ENCODE data around the gene DUOX2. TPM values are rescaled to one million over a fixed set of nuclear protein-coding genes. Genes with fewer than 3 reads are reported as not detected.
"Not testable (repeated sequence)": the region's sequence is repeated elsewhere in the genome, so short reads cannot be mapped to it uniquely, and the experiment has no call there.

The DUOX2 gene
- total and polyA plus RNA-seq, 8 donors, result 0.29 to 2.7 (median 0.38) TPM

GRCh38 chr15:45139770-45140169 is 25.8 kb upstream of the DUOX2 start:
- H3K9me3 ChIP-seq, result no peaks in the 10 kb centered on the region
- H3K27ac ChIP-seq, result no peak overlapping the region
- TF ChIP-seq CTCF (IDR thresholded peaks at IDR 0.05), result no peak
- peaks cover 0 to 11% of the 10 kb centered on the region in 2 donors for H3K4me1 ChIP-seq
- H3K27me3 ChIP-seq, result peaks cover 7 to 25% of the 10 kb centered on the region in 2 donors
- H3K36me3 ChIP-seq, result peaks cover 0 to 21% of the 10 kb centered on the region in 2 donors
- H3K4me3 ChIP-seq, result no peak overlapping the region
- DNase-seq (no peak), ATAC-seq (peak; percentile 83)
- intact Hi-C loops (cut with DNase I), result no loop called here

GRCh38 chr15:45138814-45139765 is 25.1 kb upstream of the DUOX2 start:
- peak in 1 of 4 donors; percentile 78 for DNase-seq
- intact Hi-C loops (cut with DNase I), result no loop called here

GRCh38 chr15:45137703-45138102 is 23.7 kb upstream of the DUOX2 start:
- no peak for TF ChIP-seq CTCF (IDR thresholded peaks at IDR 0.05)
- Histone ChIP-seq H3K9me3 (no peaks in the 10 kb centered on the region), H3K27me3 (peaks cover 11 to 46% of the 10 kb centered on the region in 2 donors), H3K36me3 (peaks cover 0 to 10% of the 10 kb centered on the region in 2 donors), H3K4me3 (no peak overlapping the region), H3K4me1 (peaks cover 0 to 18% of the 10 kb centered on the region in 2 donors), H3K27ac (no peak overlapping the region)
- ATAC-seq (no peak), DNase-seq (no peak)
- intact Hi-C loops (cut with DNase I), result no loop called here

More at GRCh38 chr15:45138814-45139765, 25.1 kb upstream of the DUOX2 start:
- Histone ChIP-seq H3K9me3 (no peaks in the 10 kb centered on the region), H3K4me3 (no peak overlapping the region), H3K36me3 (peaks cover 0 to 15% of the 10 kb centered on the region in 2 donors), H3K4me1 (peaks cover 0 to 18% of the 10 kb centered on the region in 2 donors), H3K27me3 (peaks cover 8 to 32% of the 10 kb centered on the region in 2 donors), H3K27ac (peak overlapping the region in 1 of 2 donors; percentile 59)
- ATAC-seq, result peak; percentile 71
- no peak for TF ChIP-seq CTCF (IDR thresholded peaks at IDR 0.05)

- Histone ChIP-seq H3K27ac (no peak overlapping the region), H3K4me1 (peaks cover 0 to 18% of the 10 kb centered on the region in 2 donors), H3K9me3 (no peaks in the 10 kb centered on the region), H3K4me3 (no peak overlapping the region), H3K27me3 (peaks cover 11 to 50% of the 10 kb centered on the region in 2 donors), H3K36me3 (peaks cover 0 to 5% of the 10 kb centered on the region in 2 donors)
- DNase-seq, result no peak
- no peak for ATAC-seq
- intact Hi-C loops (cut with DNase I), result no loop called here
- no peak for TF ChIP-seq CTCF (IDR thresholded peaks at IDR 0.05)
These were observed 22.4 kb upstream of the DUOX2 start for GRCh38 chr15:45136378-45136764.

- H3K36me3 ChIP-seq; H3K9me3 ChIP-seq; intact Hi-C loops (cut with DNase I); H3K4me3 ChIP-seq; H3K27ac ChIP-seq; DNase-seq; ATAC-seq: not testable (repeated sequence)
- H3K27me3 ChIP-seq, result peaks cover 11 to 55% of the 10 kb centered on the region in 2 donors
- peaks cover 0 to 18% of the 10 kb centered on the region in 2 donors for H3K4me1 ChIP-seq
These were observed 21.9 kb upstream of the DUOX2 start for GRCh38 chr15:45135705-45136377.

Data from left lung (tissue), 10 donors.